ENCODE results near the gene ZDHHC7. TPM values are rescaled to one million over a fixed set of nuclear protein-coding genes. Genes with fewer than 3 reads are reported as not detected.

The ZDHHC7 gene
- total RNA-seq, 2 experiments from 2014 or later, result 20.7 to 23.6 TPM

DNA sequence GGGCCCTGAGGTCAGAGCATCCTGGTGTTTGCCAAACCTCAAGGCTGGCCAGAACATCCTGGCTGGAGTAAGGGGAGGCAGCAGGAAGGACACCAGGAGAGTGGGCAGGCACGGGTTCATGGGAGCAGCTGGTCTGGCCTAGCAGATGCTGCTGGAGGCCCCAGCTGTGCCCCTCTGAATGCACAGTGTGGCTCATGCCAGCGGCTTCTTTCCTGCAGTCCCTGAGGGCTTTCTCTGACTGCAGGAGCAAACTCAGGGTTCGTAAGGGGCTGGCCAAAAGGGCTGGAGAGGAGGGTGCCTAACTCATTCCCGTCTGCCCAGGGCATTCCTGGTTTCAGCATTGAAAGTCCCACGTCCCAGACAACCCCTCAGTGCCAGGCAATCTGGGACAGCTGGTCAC lies 78.7 kb downstream of the ZDHHC7 start:
- H3K27ac Mint-ChIP-seq, result no peak overlapping the region
- ChIA-PET POLR2A (no interaction called here), CTCF (interaction anchor here (0.7 to 1.9 kb wide), 4 partner anchors 18 to 310 kb away, joined by 3 to 10 read pairs (median 4); no protein-coding TSS in a partner anchor)
- no peak for TF ChIP-seq CTCF (IDR thresholded peaks at IDR 0.05)
- no peaks in the 10 kb centered on the region for H3K36me3 Mint-ChIP-seq (ENCODE audit: low read depth)
- no peak for DNase-seq
- H3K4me1 Mint-ChIP-seq (ENCODE audit: low read depth), result no peaks in the 10 kb centered on the region
- H3K27me3 Mint-ChIP-seq, result no peaks in the 10 kb centered on the region
- peaks cover 4% of the 10 kb centered on the region for H3K9me3 Mint-ChIP-seq
- no peak for ATAC-seq
- no peak overlapping the region for H3K4me3 Mint-ChIP-seq
- intact Hi-C loops (cut with micrococcal nuclease), result no loop called here

GRCh38 chr16:84931506-84931905 lies 79.8 kb downstream of the ZDHHC7 start:
- Mint-ChIP-seq H3K4me3 (no peak overlapping the region), H3K4me1 (ENCODE audit: low read depth) (no peaks in the 10 kb centered on the region), H3K27me3 (no peaks in the 10 kb centered on the region), H3K36me3 (ENCODE audit: low read depth) (no peaks in the 10 kb centered on the region), H3K9me3 (peaks cover 4% of the 10 kb centered on the region), H3K27ac (no peak overlapping the region)
- ChIA-PET POLR2A (no interaction called here), CTCF (interaction anchor here (1.0 to 1.9 kb wide), 4 partner anchors 21 to 309 kb away, joined by 3 to 10 read pairs (median 5); no protein-coding TSS in a partner anchor)
- no peak for DNase-seq
- ATAC-seq, result no peak
- intact Hi-C loops (cut with micrococcal nuclease), result no loop called here
- no peak for TF ChIP-seq CTCF (IDR thresholded peaks at IDR 0.05)

DNA sequence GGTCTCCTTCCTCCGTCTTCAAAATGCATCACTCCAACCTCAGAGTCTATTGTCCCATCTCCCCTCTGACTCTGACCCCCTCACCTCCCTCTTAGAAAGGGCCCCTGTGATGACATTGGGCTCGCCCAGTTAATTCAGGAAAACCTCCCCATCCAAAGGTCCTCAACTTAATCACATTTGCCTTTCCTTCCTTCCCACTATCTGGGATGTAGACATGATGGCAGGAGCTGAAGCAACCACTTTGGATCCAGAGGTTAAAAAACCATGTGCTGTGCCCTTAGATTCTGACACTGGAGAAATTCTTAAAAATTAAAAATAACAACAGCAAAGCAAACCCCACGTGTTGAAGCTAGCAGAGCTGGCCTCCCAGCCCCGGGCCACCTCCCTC lies 80.2 kb downstream of the ZDHHC7 start:
- Mint-ChIP-seq H3K9me3 (peaks cover 4% of the 10 kb centered on the region), H3K27me3 (no peaks in the 10 kb centered on the region), H3K27ac (peak overlapping the region; percentile 57), H3K4me1 (ENCODE audit: low read depth) (no peaks in the 10 kb centered on the region), H3K36me3 (ENCODE audit: low read depth) (no peaks in the 10 kb centered on the region), H3K4me3 (peak overlapping the region; percentile 34)
- intact Hi-C loops (cut with micrococcal nuclease), result no loop called here
- no peak for TF ChIP-seq CTCF (IDR thresholded peaks at IDR 0.05)
- ChIA-PET POLR2A (no interaction called here), CTCF (interaction anchor here (1.4 to 1.9 kb wide), 3 partner anchors 21 to 308 kb away, joined by 4 to 10 read pairs (median 6); no protein-coding TSS in a partner anchor)
- no peak for DNase-seq
- ATAC-seq, result no peak

- H3K4me3 Mint-ChIP-seq, result peak overlapping the region; percentile 34
- DNase-seq, result peak; percentile 34
- no peaks in the 10 kb centered on the region for H3K36me3 Mint-ChIP-seq (ENCODE audit: low read depth)
- POLR2A ChIA-PET, result no interaction called here
- H3K27ac Mint-ChIP-seq, result peak overlapping the region; percentile 57
- CTCF ChIA-PET, result interaction anchor here (1.8 to 1.9 kb wide), 2 partner anchors 22 to 40 kb away, joined by 6 to 10 read pairs; no protein-coding TSS in a partner anchor
- no peaks in the 10 kb centered on the region for H3K27me3 Mint-ChIP-seq
- no peak for ATAC-seq
- H3K4me1 Mint-ChIP-seq (ENCODE audit: low read depth), result no peaks in the 10 kb centered on the region
- H3K9me3 Mint-ChIP-seq, result peaks cover 4% of the 10 kb centered on the region
- intact Hi-C loops (cut with micrococcal nuclease), result no loop called here
- no peak for TF ChIP-seq CTCF (IDR thresholded peaks at IDR 0.05)
These were observed 80.8 kb downstream of the ZDHHC7 start for GRCh38 chr16:84930298-84931106.

All from activated CD8-positive, alpha-beta T cell treated with anti-CD3 and anti-CD28 coated beads for 36 hours (primary cell).